Endodermal cell (in vitro differentiated cells): ENCODE results near the gene OR56B1. TPM values are rescaled to one million over a fixed set of nuclear protein-coding genes. Genes with fewer than 3 reads are reported as not detected.
A peak's percentile ranks its signal among the peaks of the same experiment; 100 is the strongest.

Experiments used
- DNase-seq: peaks from one replicate; pipeline ENCODE4 v3.0.0-alpha.2; 2017
- H3K27ac ChIP-seq: 2 replicates; pipeline ENCODE4 v1.5.1; 2013; ENCODE audit warnings: mild to moderate bottlenecking, low read depth, low read length, moderate library complexity
- H3K27me3 ChIP-seq: 2 replicates; pipeline ENCODE4 v1.6.1; 2013; ENCODE audit warnings: mild to moderate bottlenecking, low read length, moderate library complexity; ENCODE audit not compliant: insufficient read depth, control insufficient read depth, poor library complexity, severe bottlenecking
- H3K36me3 ChIP-seq: 2 replicates; pipeline ENCODE4 v1.7.0; 2013; ENCODE audit warnings: mild to moderate bottlenecking, low read length, moderate library complexity; ENCODE audit not compliant: control insufficient read depth, insufficient read depth
- H3K4me1 ChIP-seq: one replicate; pipeline ENCODE4 v1.7.0; 2013; ENCODE audit warnings: low read length; ENCODE audit not compliant: control insufficient read depth, insufficient read depth
- H3K4me3 ChIP-seq: 2 replicates; pipeline ENCODE4 v1.5.1; 2013; ENCODE audit warnings: mild to moderate bottlenecking, low read length, moderate library complexity
- H3K9ac ChIP-seq: 2 replicates; pipeline ENCODE4 v1.6.1; 2013; ENCODE audit warnings: mild to moderate bottlenecking, low read length, moderate library complexity; ENCODE audit not compliant: poor library complexity, severe bottlenecking; ENCODE audit errors: extremely low read depth
- H3K9me3 ChIP-seq: 2 replicates; pipeline ENCODE4 v1.6.1; 2013; ENCODE audit warnings: mild to moderate bottlenecking, low read length, moderate library complexity; ENCODE audit not compliant: control insufficient read depth
- H3K27ac Mint-ChIP-seq: 2 replicates; pipeline ENCODE4 v1.8.0; 2020; ENCODE audit warnings: mixed read lengths
- H3K27me3 Mint-ChIP-seq: 2 replicates; pipeline ENCODE4 v1.8.0; 2021; ENCODE audit warnings: mild to moderate bottlenecking, mixed read lengths; ENCODE audit not compliant: insufficient read depth
- H3K36me3 Mint-ChIP-seq: 2 replicates; pipeline ENCODE4 v1.8.0; 2020; ENCODE audit warnings: low read depth, mixed read lengths
- H3K4me1 Mint-ChIP-seq: 2 replicates; pipeline ENCODE4 v1.8.0; 2020; ENCODE audit warnings: mixed read lengths
- H3K4me3 Mint-ChIP-seq: 2 replicates; pipeline ENCODE4 v1.8.0; 2020; ENCODE audit warnings: mild to moderate bottlenecking, moderate library complexity, mixed read lengths
- H3K9me3 Mint-ChIP-seq: 2 replicates; pipeline ENCODE4 v1.8.0; 2020; ENCODE audit warnings: mild to moderate bottlenecking, mixed read lengths
- WGBS, 2 experiments: methylation state at CpG; one replicate each; pipeline versions ENCODE4 v1.1.5 to v1.1.7; 2013; ENCODE audit warnings: missing lambda C conversion rate in 2 of 2, mixed read lengths in 1 of 2; ENCODE audit not compliant: insufficient coverage in 1 of 2, insufficient read length in 1 of 2; 5-methylcytosine and 5-hydroxymethylcytosine counted together
- total RNA-seq, 2 donors: library from RNA; stranded (reverse); fragmentation: NEBNext Ultra II Directional in 1 of 2; extraction: Animal tissue kit (Norgen Biotek cat#: 25700) in 1 of 2; gene quantifications; 2 replicates in 1 of 2; 3 replicates in 1 of 2; pipeline ENCODE4 v1.2.1, GENCODE V29; 2021
- TF ChIP-seq, protein P1 (sequence below): fragments of 200-600 bp; sonication (generic); conservative IDR thresholded peaks from 2 replicates; pipeline ENCODE4 v1.5.0; 2021; ENCODE audit warnings: antibody characterized with exemption, mild to moderate bottlenecking

OR56B1 gene
- total RNA-seq, 2 donors from 2014 or later, result not detected

DNA sequence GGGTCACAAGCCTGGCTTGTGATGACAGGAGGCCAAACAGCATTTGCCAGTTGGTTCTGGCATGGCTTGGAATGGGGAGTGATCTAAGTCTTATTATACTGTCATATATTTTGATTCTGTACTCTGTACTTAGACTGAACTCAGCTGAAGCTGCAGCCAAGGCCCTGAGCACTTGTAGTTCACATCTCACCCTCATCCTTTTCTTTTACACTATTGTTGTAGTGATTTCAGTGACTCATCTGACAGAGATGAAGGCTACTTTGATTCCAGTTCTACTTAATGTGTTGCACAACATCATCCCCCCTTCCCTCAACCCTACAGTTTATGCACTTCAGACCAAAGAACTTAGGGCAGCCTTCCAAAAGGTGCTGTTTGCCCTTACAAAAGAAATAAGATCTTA lies 843 bp downstream of the OR56B1 start:
- H3K36me3 ChIP-seq, result no peaks in the 10 kb centered on the region
- H3K27me3 Mint-ChIP-seq, result peaks cover 3% of the 10 kb centered on the region
- H3K9ac ChIP-seq, result no peak overlapping the region
- no peak overlapping the region for H3K4me3 Mint-ChIP-seq
- no peaks in the 10 kb centered on the region for H3K36me3 Mint-ChIP-seq
- DNase-seq, result no peak
- no peaks in the 10 kb centered on the region for H3K9me3 Mint-ChIP-seq
- no peaks in the 10 kb centered on the region for H3K27me3 ChIP-seq
- no peaks in the 10 kb centered on the region for H3K4me1 ChIP-seq
- no peak overlapping the region for H3K4me3 ChIP-seq
- H3K4me1 Mint-ChIP-seq, result no peaks in the 10 kb centered on the region
- H3K27ac ChIP-seq, result no peak overlapping the region
- H3K27ac Mint-ChIP-seq, result no peak overlapping the region
- H3K9me3 ChIP-seq, result no peaks in the 10 kb centered on the region
- TF ChIP-seq, protein P1, sequence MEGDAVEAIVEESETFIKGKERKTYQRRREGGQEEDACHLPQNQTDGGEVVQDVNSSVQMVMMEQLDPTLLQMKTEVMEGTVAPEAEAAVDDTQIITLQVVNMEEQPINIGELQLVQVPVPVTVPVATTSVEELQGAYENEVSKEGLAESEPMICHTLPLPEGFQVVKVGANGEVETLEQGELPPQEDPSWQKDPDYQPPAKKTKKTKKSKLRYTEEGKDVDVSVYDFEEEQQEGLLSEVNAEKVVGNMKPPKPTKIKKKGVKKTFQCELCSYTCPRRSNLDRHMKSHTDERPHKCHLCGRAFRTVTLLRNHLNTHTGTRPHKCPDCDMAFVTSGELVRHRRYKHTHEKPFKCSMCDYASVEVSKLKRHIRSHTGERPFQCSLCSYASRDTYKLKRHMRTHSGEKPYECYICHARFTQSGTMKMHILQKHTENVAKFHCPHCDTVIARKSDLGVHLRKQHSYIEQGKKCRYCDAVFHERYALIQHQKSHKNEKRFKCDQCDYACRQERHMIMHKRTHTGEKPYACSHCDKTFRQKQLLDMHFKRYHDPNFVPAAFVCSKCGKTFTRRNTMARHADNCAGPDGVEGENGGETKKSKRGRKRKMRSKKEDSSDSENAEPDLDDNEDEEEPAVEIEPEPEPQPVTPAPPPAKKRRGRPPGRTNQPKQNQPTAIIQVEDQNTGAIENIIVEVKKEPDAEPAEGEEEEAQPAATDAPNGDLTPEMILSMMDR, result no peak

DNA sequence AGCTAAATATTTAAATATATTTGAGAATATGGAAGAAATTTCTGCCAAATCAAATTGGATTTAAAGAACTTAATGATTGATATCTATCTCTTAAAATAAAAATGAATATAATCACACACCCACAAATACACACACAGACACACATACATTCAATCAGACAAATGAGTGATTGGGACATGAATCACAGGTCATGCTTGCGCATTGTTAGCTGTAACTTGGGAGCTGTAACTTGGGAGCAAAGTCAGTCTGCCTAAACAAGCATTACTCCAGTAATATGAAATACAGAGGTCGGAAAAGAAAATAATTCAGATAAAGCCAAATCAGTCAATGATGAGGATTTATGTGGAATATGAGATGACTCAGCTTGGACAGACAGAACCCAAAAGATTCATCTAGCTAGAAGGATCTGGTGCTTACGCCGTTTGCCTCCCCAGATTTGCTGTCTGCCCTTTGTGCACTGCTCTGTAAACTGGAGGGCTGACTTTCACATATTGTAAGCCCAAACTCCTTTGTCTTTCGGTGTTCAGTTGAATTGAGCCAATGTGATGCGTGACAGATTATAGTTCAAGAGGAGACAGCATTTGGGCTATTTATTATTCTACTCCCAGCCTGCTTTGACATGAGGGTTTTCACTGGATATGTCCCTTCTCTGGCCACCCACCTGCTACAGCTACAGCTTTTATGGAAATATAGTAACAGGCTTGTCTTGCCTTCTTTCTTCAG lies 1.6 kb downstream of the OR56B1 start:
- WGBS, 2 experiments, result 89 to 95% methylated on average over 6 of the region's 6 CpGs
- Histone ChIP-seq H3K9ac (no peak overlapping the region), H3K9me3 (no peaks in the 10 kb centered on the region), H3K27ac (peak overlapping the region; percentile 6), H3K36me3 (no peaks in the 10 kb centered on the region), H3K4me3 (no peak overlapping the region), H3K4me1 (no peaks in the 10 kb centered on the region), H3K27me3 (no peaks in the 10 kb centered on the region)
- DNase-seq, result no peak
- H3K36me3 Mint-ChIP-seq, result no peaks in the 10 kb centered on the region
- H3K27ac Mint-ChIP-seq, result no peak overlapping the region
- H3K4me3 Mint-ChIP-seq, result no peak overlapping the region
- TF ChIP-seq, protein P1, result no peak
- H3K9me3 Mint-ChIP-seq, result no peaks in the 10 kb centered on the region
- no peaks in the 10 kb centered on the region for H3K4me1 Mint-ChIP-seq
- peaks cover 3% of the 10 kb centered on the region for H3K27me3 Mint-ChIP-seq

DNA sequence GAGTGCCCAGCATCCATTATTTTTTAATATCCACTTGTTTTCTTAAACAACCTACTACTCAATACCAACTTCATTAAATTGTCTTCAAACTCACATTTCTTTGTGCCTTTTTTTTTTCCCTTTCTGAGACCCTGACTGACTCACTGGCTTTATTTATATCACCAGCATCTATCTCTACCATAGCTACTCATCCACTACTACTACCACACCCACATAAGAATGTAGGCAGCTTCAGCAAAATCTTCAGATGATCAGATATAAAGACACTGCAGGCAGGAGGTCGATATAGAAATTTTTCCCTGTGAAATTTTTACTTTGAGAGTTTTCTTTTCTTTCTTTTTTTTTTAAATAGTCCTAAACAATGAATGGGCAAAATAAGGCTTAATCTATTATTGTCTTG lies 2.2 kb downstream of the OR56B1 start:
- Histone ChIP-seq H3K27me3 (no peaks in the 10 kb centered on the region), H3K4me1 (no peaks in the 10 kb centered on the region), H3K27ac (peak overlapping the region; percentile 6), H3K36me3 (no peaks in the 10 kb centered on the region), H3K9me3 (no peaks in the 10 kb centered on the region), H3K9ac (no peak overlapping the region), H3K4me3 (no peak overlapping the region)
- WGBS, 2 experiments, result no CpG with 5 or more reads among the region's 1 CpG
- no peak overlapping the region for H3K4me3 Mint-ChIP-seq
- H3K4me1 Mint-ChIP-seq, result no peaks in the 10 kb centered on the region
- H3K27ac Mint-ChIP-seq, result no peak overlapping the region
- H3K36me3 Mint-ChIP-seq, result no peaks in the 10 kb centered on the region
- no peaks in the 10 kb centered on the region for H3K9me3 Mint-ChIP-seq
- DNase-seq, result no peak
- TF ChIP-seq, protein P1, result no peak
- H3K27me3 Mint-ChIP-seq, result peaks cover 3% of the 10 kb centered on the region
